NCI-H187 treated with DMSO at 0.1 percent for 48 hours (cell line): ENCODE results near the gene TLE3.
"Not testable (repeated sequence)": the region's sequence is repeated elsewhere in the genome, so short reads cannot be mapped to it uniquely, and the experiment has no call there.

Experiments
- DNase-seq: peaks from one replicate; lab custom pipeline; 2025; lab: John Stamatoyannopoulos, UW

Gene TLE3

GRCh38 chr15:70125605-70126004 is 27.9 kb upstream of the TLE3 start:
- peak; percentile 12 for DNase-seq

GRCh38 chr15:70121624-70122302 is 24.0 kb upstream of the TLE3 start:
- no peak for DNase-seq

GRCh38 chr15:70120958-70121623 is 23.4 kb upstream of the TLE3 start:
- no peak for DNase-seq

- DNase-seq: no peak
Observed at GRCh38 chr15:70119911-70120508, 22.3 kb upstream of the TLE3 start.

- DNase-seq: no peak
Observed at GRCh38 chr15:70118599-70118998, 20.9 kb upstream of the TLE3 start.

GRCh38 chr15:70116317-70116716 is 18.6 kb upstream of the TLE3 start:
- DNase-seq: no peak

- no peak for DNase-seq
Observed at GRCh38 chr15:70114221-70114620, 16.5 kb upstream of the TLE3 start.

- DNase-seq: no peak
Observed at GRCh38 chr15:70113304-70113700, 15.6 kb upstream of the TLE3 start.

GRCh38 chr15:70112572-70113303 is 15.0 kb upstream of the TLE3 start:
- DNase-seq: not testable (repeated sequence)

GRCh38 chr15:70112074-70112395 is 14.3 kb upstream of the TLE3 start:
- no peak for DNase-seq

GRCh38 chr15:70111203-70112073 is 13.7 kb upstream of the TLE3 start:
- DNase-seq: peak; percentile 68

- DNase-seq: no peak
Observed at GRCh38 chr15:70109978-70110377, 12.3 kb upstream of the TLE3 start.

GRCh38 chr15:70109531-70109930 is 11.8 kb upstream of the TLE3 start:
- DNase-seq: no peak

- no peak for DNase-seq
Observed at GRCh38 chr15:70103880-70104626, 6.3 kb upstream of the TLE3 start.

- DNase-seq: no peak
Observed at GRCh38 chr15:70102827-70103226, 5.1 kb upstream of the TLE3 start.

- peak; percentile 81 for DNase-seq
Observed at GRCh38 chr15:70101459-70102113, 3.9 kb upstream of the TLE3 start.

GRCh38 chr15:70100474-70101341 is 3.0 kb upstream of the TLE3 start:
- DNase-seq: no peak

GRCh38 chr15:70099967-70100473 is 2.3 kb upstream of the TLE3 start:
- DNase-seq: no peak

GRCh38 chr15:70099167-70099966 is 1.6 kb upstream of the TLE3 start:
- peak; percentile 91 for DNase-seq
